ENCODE data around the gene BMI1.

The BMI1 gene

DNA sequence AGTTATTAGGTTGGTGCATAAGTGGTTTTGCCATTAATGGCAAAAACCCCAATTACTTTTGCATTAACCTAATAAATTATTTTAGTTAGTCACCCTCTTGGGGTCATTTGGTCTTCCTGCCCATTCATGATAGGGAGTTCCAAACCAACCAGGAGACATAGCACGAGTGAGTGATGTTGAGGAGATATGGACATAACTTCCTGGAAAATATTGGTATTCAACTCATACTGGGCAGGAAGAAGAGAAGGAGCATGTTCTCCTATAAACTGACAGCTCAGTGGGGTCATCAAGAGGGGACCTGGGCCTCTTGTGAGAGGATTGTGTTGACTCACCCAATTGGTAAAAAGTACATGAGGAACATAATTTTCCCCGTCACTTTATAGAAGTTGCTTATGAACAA lies 48.1 kb downstream of the BMI1 start:
- no peak for DNase-seq

DNA sequence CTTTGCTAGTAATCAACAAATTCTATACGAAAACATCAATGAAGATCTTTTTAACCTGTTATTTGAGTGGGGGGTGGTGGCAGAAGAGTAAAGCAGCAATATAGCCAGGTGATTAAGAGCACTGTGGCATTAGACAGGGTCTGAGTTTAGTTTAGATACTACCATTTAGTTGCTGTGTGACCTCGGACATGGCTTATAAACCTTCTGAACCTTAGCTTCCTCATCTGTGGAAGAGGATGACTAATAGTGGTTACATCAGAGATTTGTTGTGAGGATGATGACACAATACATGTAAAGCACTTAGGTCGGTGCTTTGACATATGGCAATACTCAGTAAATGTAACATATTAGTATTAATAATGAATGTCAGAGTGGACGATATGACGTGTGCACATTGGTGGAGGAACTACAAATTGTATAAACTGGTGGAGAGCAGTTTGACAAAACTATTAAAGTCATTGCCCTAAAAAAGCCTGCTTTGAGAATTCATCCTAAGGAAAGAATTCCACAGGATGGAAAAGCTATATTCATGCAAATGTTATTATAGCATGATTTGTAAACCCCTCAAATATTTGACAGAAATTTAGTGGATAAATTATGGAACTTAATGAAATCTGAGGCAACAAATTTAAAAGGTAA lies 48.7 kb downstream of the BMI1 start:
- DNase-seq: no peak

DNA sequence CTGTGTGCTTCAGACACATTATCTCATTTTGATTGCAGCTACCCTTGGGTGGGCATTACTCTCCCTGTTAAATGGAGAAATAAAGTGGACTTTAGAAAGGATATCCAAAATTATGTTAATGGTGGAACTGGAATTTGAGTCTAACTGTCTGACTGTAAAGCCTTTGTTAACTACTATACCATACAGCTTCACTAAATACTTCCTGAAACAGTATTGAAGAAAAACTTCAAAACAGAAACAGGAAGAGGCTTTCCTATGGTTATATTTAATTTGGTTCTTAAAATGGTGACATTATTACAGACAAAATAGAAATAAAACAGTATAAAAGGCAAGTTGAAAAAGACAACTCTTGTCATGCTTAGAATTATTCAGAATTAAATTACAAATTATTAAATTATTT lies 49.4 kb downstream of the BMI1 start:
- DNase-seq: no peak

DNA sequence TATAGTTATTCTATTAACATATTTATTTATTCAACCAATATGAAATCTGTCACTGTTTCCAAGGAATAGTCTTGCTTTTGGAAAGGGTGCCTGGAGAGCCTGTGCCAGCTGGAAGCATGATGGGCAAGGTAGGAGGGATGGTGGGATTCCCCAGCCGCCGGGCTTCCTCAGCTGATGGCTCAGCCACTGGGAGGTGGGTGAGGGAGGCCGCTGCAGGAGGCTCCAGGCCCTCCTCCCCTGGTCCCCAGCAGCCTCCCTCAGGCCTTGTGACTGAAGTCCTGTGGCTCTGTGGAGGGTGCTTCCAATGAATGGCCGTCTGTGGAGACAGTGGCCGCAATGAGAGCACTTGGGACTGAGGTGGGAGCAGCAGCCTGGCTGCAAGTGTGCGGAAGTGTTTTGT lies 51.4 kb downstream of the BMI1 start:
- no peak for DNase-seq

DNA sequence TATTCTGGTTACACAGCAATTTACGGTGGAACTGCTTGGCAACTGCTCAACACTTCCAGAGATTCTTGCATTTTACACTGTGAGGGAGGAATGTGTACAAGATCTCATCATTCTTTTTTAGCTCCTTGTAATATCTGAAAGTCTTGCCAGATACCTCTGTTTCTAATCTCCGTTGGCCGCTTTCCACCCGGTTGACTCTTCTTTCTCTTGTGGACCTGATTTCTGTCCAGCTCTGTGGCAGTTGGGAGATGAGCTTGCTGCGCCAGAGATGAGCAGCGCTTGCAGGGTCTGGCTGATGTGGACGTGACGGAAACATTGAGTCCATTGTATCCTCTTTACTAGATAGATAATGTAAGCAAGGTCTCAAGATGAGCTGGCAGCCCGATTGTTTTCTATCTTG lies 52.0 kb downstream of the BMI1 start:
- no peak for DNase-seq

DNA sequence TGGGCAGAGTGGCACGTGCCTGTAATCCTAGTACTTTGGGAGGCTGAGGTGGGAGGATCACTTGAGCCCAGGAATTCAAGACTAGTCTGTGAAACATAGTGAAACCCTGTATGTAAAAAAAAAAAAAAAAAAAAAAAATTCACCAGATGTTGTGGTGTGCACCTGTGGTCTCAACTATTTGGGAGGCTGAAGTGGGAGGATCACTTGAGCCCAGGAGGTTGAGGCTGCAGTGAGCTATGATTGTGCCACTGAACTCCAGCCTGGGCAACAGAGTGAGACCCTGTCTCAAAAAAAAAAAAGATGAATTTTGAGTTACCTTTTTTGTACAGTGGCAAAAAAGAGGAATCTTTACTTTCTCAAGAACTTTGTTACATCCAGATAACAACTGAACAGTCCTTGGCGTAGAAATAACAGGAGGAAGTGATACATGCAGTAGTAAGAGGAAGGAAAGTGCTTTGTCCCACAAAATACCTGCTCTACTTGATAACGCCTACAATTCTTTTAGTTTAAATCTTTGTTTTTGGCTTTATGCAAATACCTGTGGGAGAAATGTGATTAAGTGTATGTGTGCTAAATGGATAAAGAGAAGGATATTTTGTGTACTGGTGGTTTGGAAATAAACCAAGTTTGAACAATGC lies 53.7 kb downstream of the BMI1 start:
- no peak for DNase-seq

DNA sequence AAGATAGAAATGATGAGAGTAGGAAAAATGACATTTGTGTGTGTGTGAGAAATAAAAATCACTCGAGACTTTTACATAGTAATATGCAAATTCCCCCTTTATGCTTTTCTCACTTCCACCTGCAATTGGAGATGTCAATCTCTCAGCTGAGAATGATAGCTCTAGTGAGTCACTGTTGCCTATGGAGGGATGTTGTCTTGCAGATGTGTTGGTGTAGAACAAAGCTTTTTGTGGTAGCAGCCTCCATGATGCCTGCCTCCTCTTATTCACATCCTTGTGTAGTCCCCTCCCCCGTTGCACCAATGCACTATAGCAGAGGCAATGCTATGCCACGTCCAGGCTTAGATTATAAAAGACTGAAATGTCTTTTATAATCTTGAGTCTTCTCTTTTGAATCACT lies 58.2 kb downstream of the BMI1 start:
- DNase-seq: no peak

Data from DMS79 (cell line).